Lower lobe of right lung (tissue), 2 donors: ENCODE results near the gene VDR. TPM values are rescaled to one million over a fixed set of nuclear protein-coding genes. Genes with fewer than 3 reads are reported as not detected.

ENCODE experiments used
- ATAC-seq, 2 donors: fragments of 200-7000 bp; cut with Tn5 transposase; one replicate each; pipeline ENCODE4 v1.9.1; 2020 to 2022; ENCODE audit warnings: mild to moderate bottlenecking in 2 of 2, moderate library complexity in 2 of 2
- DNase-seq: peaks from one replicate; pipeline ENCODE4 v3.0.0-alpha.2; 2020
- H3K27ac ChIP-seq: fragments of 200-600 bp; one replicate; pipeline ENCODE4 v1.8.0; 2022
- H3K27me3 ChIP-seq: fragments of 200-600 bp; one replicate; pipeline ENCODE4 v1.8.0; 2022; ENCODE audit warnings: low read depth
- H3K36me3 ChIP-seq: fragments of 200-600 bp; one replicate; pipeline ENCODE4 v1.8.0; 2022; ENCODE audit warnings: mild to moderate bottlenecking
- H3K4me1 ChIP-seq: fragments of 200-600 bp; one replicate; pipeline ENCODE4 v1.8.0; 2022
- H3K4me3 ChIP-seq: fragments of 200-600 bp; one replicate; pipeline ENCODE4 v1.8.0; 2022; ENCODE audit warnings: mild to moderate bottlenecking
- H3K9me3 ChIP-seq: fragments of 200-600 bp; one replicate; pipeline ENCODE4 v1.8.0; 2022
- intact Hi-C: fragments of 100-400 bp; cut with DNase I; formaldehyde crosslinking; loops from one replicate; pipeline ENCODE4 v1.11.0; 2022
- total RNA-seq: library from RNA; stranded (reverse); fragmentation: NEBNext Ultra II Directional; extraction: Animal tissue kit (Norgen Biotek cat#: 25700); gene quantifications from one replicate; pipeline ENCODE4 v1.2.1, GENCODE V29; 2021
- TF ChIP-seq, protein P1 (sequence below): fragments of 200-600 bp; IDR thresholded peaks from one replicate; pipeline ENCODE4 v1.8.0; 2022; ENCODE audit warnings: antibody characterized with exemption, mild to moderate bottlenecking
- donor health status: DM: no; HTN: yes; CAD: no; lungs with severe emphysema.

The VDR gene
- total RNA-seq, 1 donor from 2014 or later = 24.3 TPM

DNA sequence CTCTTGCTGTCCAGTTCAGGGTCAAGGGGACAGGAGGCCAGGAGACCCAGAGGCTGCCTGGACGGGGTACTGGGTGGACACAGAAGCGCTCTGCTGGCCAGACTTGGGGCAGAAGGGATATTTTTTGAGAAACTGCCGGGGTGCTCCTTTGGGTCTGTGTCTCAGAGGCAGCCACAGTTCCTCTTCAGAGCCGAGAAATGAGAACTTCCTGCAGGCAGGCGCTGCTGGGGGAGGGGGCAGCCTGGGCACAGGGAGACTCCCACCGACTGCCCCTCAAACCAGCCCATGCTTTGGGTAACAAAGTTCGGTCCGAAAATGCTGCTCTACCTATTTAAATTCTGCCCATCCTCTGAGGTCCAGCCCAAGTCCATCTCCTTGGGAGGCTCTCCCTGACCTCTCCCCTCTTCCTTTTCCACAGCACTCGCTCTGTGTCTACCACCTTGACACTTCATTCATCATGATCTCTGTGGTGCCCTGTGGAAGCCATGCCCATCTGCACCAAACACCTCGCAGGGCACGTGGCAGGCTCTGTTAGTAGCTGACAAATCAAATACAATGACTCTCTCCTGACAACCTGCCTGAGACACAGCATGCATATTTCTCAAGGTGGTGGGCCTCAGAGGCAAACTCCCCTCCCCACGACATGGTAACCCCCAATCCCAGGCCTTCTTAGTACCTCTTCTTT, 101.5 kb downstream of the VDR start:
- Histone ChIP-seq H3K9me3 (no peaks in the 10 kb centered on the region), H3K27me3 (no peaks in the 10 kb centered on the region), H3K4me1 (peaks cover 100% of the 10 kb centered on the region), H3K27ac (peak overlapping the region; percentile 97), H3K4me3 (no peak overlapping the region), H3K36me3 (peaks cover 31% of the 10 kb centered on the region)
- no peak for ATAC-seq
- peak; percentile 45 for DNase-seq
- intact Hi-C loops = no loop called here
- TF ChIP-seq, protein P1, sequence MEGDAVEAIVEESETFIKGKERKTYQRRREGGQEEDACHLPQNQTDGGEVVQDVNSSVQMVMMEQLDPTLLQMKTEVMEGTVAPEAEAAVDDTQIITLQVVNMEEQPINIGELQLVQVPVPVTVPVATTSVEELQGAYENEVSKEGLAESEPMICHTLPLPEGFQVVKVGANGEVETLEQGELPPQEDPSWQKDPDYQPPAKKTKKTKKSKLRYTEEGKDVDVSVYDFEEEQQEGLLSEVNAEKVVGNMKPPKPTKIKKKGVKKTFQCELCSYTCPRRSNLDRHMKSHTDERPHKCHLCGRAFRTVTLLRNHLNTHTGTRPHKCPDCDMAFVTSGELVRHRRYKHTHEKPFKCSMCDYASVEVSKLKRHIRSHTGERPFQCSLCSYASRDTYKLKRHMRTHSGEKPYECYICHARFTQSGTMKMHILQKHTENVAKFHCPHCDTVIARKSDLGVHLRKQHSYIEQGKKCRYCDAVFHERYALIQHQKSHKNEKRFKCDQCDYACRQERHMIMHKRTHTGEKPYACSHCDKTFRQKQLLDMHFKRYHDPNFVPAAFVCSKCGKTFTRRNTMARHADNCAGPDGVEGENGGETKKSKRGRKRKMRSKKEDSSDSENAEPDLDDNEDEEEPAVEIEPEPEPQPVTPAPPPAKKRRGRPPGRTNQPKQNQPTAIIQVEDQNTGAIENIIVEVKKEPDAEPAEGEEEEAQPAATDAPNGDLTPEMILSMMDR = no peak

DNA sequence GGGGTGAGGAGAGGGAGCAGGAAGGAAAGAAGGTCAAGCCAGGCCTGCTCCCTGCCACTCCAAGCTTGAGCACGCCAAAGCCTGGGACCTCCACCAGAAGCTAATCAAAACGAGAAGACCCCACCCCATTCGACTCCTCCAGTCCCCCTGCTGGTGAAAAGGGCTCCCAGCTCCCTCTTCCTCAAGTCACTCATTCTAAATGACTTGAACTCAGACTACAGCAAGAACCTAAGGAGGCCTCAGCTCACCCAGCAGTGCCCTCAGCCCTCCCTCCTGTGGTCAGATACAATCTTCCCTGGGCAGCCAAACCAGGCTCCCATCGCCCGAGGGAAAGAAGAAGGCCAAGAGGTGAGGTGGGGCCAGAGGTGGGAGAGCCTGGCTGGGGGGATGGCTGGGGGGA, 102.5 kb downstream of the VDR start:
- intact Hi-C loops = no loop called here
- ATAC-seq (no peak), DNase-seq (peak; percentile 40)
- H3K36me3 ChIP-seq = peaks cover 39% of the 10 kb centered on the region
- H3K27ac ChIP-seq = peak overlapping the region; percentile 97
- H3K4me1 ChIP-seq = peaks cover 90% of the 10 kb centered on the region
- H3K27me3 ChIP-seq = no peaks in the 10 kb centered on the region
- TF ChIP-seq, protein P1 = peak; percentile 35
- peak overlapping the region; percentile 0 for H3K4me3 ChIP-seq
- H3K9me3 ChIP-seq = no peaks in the 10 kb centered on the region

DNA sequence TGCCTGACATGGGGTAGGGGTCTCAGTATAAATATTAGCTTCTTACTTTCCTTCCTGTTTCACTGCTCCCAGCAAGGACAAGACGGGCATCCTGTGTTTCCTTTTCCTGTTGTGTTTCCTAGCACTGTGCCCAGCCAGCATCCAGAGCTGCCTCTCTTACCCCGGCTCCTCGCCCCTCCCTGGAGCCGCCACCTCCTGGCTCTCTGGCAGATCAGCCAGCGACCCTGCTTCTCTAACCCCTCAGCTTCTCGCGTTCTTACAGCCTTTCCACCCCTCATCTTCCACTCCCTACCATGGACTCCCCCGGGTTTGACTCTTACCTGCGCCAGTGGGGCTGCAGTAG, 102.9 kb downstream of the VDR start:
- peaks cover 44% of the 10 kb centered on the region for H3K36me3 ChIP-seq
- DNase-seq (peak; percentile 46), ATAC-seq (peak; percentile 1 to 3)
- H3K4me3 ChIP-seq = peak overlapping the region; percentile 0
- peak overlapping the region; percentile 97 for H3K27ac ChIP-seq
- TF ChIP-seq, protein P1 = no peak
- peaks cover 86% of the 10 kb centered on the region for H3K4me1 ChIP-seq
- intact Hi-C loops = no loop called here
- H3K9me3 ChIP-seq = no peaks in the 10 kb centered on the region
- H3K27me3 ChIP-seq = no peaks in the 10 kb centered on the region

DNA sequence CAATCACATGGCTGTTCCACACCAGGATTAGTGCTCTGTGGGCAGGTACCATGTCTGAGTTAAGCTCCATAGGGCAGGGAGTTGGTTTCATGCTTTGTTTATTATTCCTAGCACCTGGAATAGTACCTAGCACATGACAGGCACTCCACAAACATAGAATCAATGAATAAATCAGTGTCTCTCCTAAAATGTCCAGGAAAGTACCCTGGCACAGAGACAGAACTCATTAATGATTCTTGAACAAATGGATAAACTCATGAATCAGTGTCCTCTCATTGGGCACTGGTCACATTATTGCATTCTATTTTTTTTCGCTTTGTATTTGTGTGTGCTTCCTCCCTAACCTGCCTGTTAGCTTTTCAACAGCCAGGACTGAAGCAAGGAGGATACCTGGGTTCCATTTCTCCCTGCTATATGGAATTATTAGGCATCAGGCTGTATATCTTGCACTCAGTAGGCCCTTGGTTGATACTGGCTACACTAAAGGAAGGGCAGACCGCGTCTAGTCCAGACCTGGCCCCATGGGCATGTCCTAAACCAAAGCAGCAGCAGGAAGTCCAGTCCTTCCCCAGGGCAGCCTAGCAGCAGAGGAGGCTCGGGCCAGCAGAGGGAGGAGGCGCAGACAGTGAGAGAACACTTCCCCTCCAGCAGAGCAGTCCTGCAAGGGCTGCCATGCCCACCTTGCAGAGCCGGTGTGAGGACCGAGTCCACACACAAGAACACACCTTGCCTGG, 103.5 kb downstream of the VDR start:
- intact Hi-C loops = no loop called here
- no peaks in the 10 kb centered on the region for H3K9me3 ChIP-seq
- peaks cover 81% of the 10 kb centered on the region for H3K4me1 ChIP-seq
- H3K4me3 ChIP-seq = peak overlapping the region; percentile 0
- peak; percentile 40 to 57 for ATAC-seq
- H3K36me3 ChIP-seq = peaks cover 49% of the 10 kb centered on the region
- H3K27me3 ChIP-seq = no peaks in the 10 kb centered on the region
- peak; percentile 66 for DNase-seq
- TF ChIP-seq, protein P1 = peak; percentile 25
- H3K27ac ChIP-seq = peak overlapping the region; percentile 97

DNA sequence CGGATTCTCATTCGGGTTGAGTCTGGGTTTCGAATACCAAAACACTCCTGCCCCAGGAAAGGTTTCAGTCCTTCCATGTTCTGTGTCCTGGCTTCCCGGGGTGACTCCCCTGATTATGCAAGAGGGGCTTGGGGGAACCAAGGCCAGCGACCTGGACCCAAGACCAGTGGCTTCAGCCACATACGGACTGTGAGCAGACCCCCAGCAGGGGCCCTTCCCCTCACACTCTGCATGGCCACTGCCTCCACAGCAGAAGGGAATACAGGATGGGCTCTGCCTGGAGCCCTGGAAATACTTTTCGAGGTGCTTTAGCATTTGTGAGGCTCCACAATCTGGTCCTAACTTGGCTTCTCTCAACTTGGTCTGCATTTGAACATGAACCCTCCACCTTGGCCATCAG, 104.2 kb downstream of the VDR start:
- Histone ChIP-seq H3K36me3 (peaks cover 57% of the 10 kb centered on the region), H3K27ac (peak overlapping the region; percentile 97), H3K27me3 (no peaks in the 10 kb centered on the region), H3K4me1 (peaks cover 73% of the 10 kb centered on the region), H3K9me3 (no peaks in the 10 kb centered on the region), H3K4me3 (no peak overlapping the region)
- ATAC-seq (no peak), DNase-seq (no peak)
- TF ChIP-seq, protein P1 = no peak
- intact Hi-C loops = no loop called here
